Naive thymus-derived CD4-positive, alpha-beta T cell (primary cell): Measurements from ENCODE around the gene ASB9. TPM values are rescaled to one million over a fixed set of nuclear protein-coding genes. Genes with fewer than 3 reads are reported as not detected.

Experiments
- polyA plus RNA-seq, 2 donors: library from polyadenylated mRNA; unstranded; fragments of 300-500 nt; fragmentation: Illumina TruSeq; gene quantifications; one replicate each; pipeline ENCODE4 v1.2.3, GENCODE V29; 2021
- total RNA-seq, 6 experiments: library from RNA in 5 of 6; stranded (reverse) in 5 of 6; gene quantifications; 1 replicate in 5 of 6; 2 replicates in 1 of 6; pipeline ENCODE4 v1.2.3 and lab custom pipeline; 2021 to 2026

ASB9 gene
- total and polyA plus RNA-seq, 7 experiments from 2014 or later, result 0.62 to 2.4 (median 1.2) TPM; not detected in 1

Other genes starting within 250 kb of the ASB9 start
- gene ASB11, start 45.6 kb upstream of the ASB9 start, total RNA-seq, result not detected
- gene ASB11, start 45.6 kb upstream of the ASB9 start, polyA plus RNA-seq, result not detected
- gene PIGA, start 65.4 kb upstream of the ASB9 start, total RNA-seq, result 100 to 1,000 TPM in 1 of 5 experiments, 10 to 100 TPM in 4; 23.8 to 102 (median 27.8) TPM
- gene PIGA, start 65.4 kb upstream of the ASB9 start, polyA plus RNA-seq, result 1 to 10 TPM; 4.0 to 6.3 TPM
- gene VEGFD, start 114.3 kb upstream of the ASB9 start, total RNA-seq, result not detected
- gene VEGFD, start 114.3 kb upstream of the ASB9 start, polyA plus RNA-seq, result not detected
- 1 to 10 TPM in 1 of 5 experiments, under 1 TPM in 2, not detected in 2; 0.49 to 4.6 (median 0.70) TPM for gene PIR, start 223.2 kb upstream of the ASB9 start, total RNA-seq
- gene PIR, start 223.2 kb upstream of the ASB9 start, polyA plus RNA-seq, result not detected
- not detected for gene BMX, start 230.7 kb upstream of the ASB9 start, total RNA-seq
- not detected for gene BMX, start 230.7 kb upstream of the ASB9 start, polyA plus RNA-seq